SK-N-MC (cell line): ENCODE results near the gene GALNT14.

ENCODE experiments used
- EZH2 ChIP-seq: fragments of 200-600 bp; sonication (generic); IDR thresholded peaks from one replicate; pipeline ENCODE4 v1.6.1; 2017; ENCODE audit warnings: antibody characterized with exemption
- FOXP2 ChIP-seq: optimal IDR thresholded peaks from 2 replicates; pipeline ENCODE3; 2011; ENCODE audit warnings: mild to moderate bottlenecking, moderate library complexity; ENCODE audit not compliant: insufficient read depth; ENCODE audit errors: extremely low read length, control extremely low read depth
- POLR2AphosphoS5 ChIP-seq: IDR thresholded peaks from 2 replicates; pipeline ENCODE4 v1.6.1; 2012; ENCODE audit warnings: mild to moderate bottlenecking, low read depth, low read length, borderline replicate concordance

GRCh38 chr2:31054842-31055388 lies 83.3 kb downstream of the GALNT14 start:
- TF ChIP-seq POLR2AphosphoS5 (no peak), EZH2 (no peak), FOXP2 (no peak)
